HG02870 (cell line): ENCODE data around the gene MAPK1IP1L.

Experiments
- ATAC-seq: cut with Tn5 transposase; IDR thresholded peaks from one replicate; pipeline ENCODE4 v1.9.1; 2021; ENCODE audit warnings: mild to moderate bottlenecking, moderate library complexity; ENCODE audit not compliant: unreplicated experiment

The MAPK1IP1L gene

GRCh38 chr14:55118761-55119160, 67.3 kb downstream of the MAPK1IP1L start:
- ATAC-seq = no peak
